HL-60 (cell line): ENCODE measurements around the gene SNRK.
A peak's percentile ranks its signal among the peaks of the same experiment; 100 is the strongest.

ENCODE experiments used
- DNase-seq, 2 experiments: peaks; one replicate each; pipeline ENCODE4 v3.0.0-alpha.2; 2010 to 2020; ENCODE audit warnings: low read depth in 1 of 2, low spot score in 1 of 2
- H3K27ac ChIP-seq: fragments of 250-450 bp; sonication (Bioruptor Pico); replicated peaks from 2 replicates; pipeline ENCODE4 v1.5.1; 2020; ENCODE audit warnings: mild to moderate bottlenecking, moderate library complexity
- H3K27me3 ChIP-seq: fragments of 250-450 bp; sonication (Bioruptor Pico); 2 replicates; pipeline ENCODE4 v1.5.1; 2021; ENCODE audit warnings: mild to moderate bottlenecking, moderate library complexity; ENCODE audit not compliant: insufficient read depth, poor library complexity, severe bottlenecking
- H3K4me3 ChIP-seq: replicated peaks from 2 replicates; pipeline ENCODE4 v1.5.1; 2011; ENCODE audit warnings: mild to moderate bottlenecking, control low read depth, low read length; ENCODE audit not compliant: insufficient read depth
- GABPA ChIP-seq: IDR thresholded peaks from 2 replicates; pipeline ENCODE4 v1.6.1; 2012; ENCODE audit warnings: low read depth
- POLR2AphosphoS5 ChIP-seq: IDR thresholded peaks from 2 replicates; pipeline ENCODE4 v1.6.1; 2012; ENCODE audit warnings: low read depth
- SPI1 ChIP-seq: IDR thresholded peaks from 2 replicates; pipeline ENCODE4 v1.6.1; 2012; ENCODE audit warnings: low read depth, mild to moderate bottlenecking, borderline replicate concordance
- TF ChIP-seq, protein P1 (sequence below): IDR thresholded peaks from one replicate; pipeline ENCODE4 v1.5.1; 2011; ENCODE audit warnings: low read length, control low read depth, inconsistent platforms; ENCODE audit not compliant: insufficient read depth
- TF ChIP-seq, protein P2 (sequence below): IDR thresholded peaks from 2 replicates; pipeline ENCODE4 v1.6.1; 2012; ENCODE audit warnings: low read depth; ENCODE audit not compliant: insufficient replicate concordance

SNRK gene

DNA sequence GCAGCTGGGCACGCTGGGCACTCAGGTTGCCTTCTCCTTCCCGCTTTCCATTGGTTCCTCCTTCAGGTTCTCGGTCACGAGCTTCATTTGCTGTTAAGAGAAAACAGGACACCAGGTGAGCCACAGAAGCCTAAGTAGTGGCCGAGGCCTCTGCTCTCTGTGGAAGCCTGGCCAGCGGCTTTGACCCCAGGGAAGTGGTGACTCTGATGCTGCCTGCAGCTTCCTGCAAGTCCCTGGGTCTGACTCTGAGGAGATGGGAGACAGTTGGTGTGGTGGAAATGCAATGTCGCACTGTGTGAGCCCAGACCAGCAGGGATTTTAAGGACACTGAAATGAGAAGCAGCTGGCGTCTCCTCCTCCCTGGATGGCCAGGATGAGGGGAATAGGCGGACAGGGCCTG, 80.5 kb downstream of the SNRK start:
- no peak for DNase-seq
- Histone ChIP-seq H3K4me3 (no peak overlapping the region), H3K27ac (no peak overlapping the region), H3K27me3 (no peaks in the 10 kb centered on the region)
- TF ChIP-seq, protein P1, sequence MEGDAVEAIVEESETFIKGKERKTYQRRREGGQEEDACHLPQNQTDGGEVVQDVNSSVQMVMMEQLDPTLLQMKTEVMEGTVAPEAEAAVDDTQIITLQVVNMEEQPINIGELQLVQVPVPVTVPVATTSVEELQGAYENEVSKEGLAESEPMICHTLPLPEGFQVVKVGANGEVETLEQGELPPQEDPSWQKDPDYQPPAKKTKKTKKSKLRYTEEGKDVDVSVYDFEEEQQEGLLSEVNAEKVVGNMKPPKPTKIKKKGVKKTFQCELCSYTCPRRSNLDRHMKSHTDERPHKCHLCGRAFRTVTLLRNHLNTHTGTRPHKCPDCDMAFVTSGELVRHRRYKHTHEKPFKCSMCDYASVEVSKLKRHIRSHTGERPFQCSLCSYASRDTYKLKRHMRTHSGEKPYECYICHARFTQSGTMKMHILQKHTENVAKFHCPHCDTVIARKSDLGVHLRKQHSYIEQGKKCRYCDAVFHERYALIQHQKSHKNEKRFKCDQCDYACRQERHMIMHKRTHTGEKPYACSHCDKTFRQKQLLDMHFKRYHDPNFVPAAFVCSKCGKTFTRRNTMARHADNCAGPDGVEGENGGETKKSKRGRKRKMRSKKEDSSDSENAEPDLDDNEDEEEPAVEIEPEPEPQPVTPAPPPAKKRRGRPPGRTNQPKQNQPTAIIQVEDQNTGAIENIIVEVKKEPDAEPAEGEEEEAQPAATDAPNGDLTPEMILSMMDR, result no peak
- TF ChIP-seq SPI1 (no peak), GABPA (no peak), POLR2AphosphoS5 (no peak)
- TF ChIP-seq, protein P2, sequence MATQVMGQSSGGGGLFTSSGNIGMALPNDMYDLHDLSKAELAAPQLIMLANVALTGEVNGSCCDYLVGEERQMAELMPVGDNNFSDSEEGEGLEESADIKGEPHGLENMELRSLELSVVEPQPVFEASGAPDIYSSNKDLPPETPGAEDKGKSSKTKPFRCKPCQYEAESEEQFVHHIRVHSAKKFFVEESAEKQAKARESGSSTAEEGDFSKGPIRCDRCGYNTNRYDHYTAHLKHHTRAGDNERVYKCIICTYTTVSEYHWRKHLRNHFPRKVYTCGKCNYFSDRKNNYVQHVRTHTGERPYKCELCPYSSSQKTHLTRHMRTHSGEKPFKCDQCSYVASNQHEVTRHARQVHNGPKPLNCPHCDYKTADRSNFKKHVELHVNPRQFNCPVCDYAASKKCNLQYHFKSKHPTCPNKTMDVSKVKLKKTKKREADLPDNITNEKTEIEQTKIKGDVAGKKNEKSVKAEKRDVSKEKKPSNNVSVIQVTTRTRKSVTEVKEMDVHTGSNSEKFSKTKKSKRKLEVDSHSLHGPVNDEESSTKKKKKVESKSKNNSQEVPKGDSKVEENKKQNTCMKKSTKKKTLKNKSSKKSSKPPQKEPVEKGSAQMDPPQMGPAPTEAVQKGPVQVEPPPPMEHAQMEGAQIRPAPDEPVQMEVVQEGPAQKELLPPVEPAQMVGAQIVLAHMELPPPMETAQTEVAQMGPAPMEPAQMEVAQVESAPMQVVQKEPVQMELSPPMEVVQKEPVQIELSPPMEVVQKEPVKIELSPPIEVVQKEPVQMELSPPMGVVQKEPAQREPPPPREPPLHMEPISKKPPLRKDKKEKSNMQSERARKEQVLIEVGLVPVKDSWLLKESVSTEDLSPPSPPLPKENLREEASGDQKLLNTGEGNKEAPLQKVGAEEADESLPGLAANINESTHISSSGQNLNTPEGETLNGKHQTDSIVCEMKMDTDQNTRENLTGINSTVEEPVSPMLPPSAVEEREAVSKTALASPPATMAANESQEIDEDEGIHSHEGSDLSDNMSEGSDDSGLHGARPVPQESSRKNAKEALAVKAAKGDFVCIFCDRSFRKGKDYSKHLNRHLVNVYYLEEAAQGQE, result no peak

DNA sequence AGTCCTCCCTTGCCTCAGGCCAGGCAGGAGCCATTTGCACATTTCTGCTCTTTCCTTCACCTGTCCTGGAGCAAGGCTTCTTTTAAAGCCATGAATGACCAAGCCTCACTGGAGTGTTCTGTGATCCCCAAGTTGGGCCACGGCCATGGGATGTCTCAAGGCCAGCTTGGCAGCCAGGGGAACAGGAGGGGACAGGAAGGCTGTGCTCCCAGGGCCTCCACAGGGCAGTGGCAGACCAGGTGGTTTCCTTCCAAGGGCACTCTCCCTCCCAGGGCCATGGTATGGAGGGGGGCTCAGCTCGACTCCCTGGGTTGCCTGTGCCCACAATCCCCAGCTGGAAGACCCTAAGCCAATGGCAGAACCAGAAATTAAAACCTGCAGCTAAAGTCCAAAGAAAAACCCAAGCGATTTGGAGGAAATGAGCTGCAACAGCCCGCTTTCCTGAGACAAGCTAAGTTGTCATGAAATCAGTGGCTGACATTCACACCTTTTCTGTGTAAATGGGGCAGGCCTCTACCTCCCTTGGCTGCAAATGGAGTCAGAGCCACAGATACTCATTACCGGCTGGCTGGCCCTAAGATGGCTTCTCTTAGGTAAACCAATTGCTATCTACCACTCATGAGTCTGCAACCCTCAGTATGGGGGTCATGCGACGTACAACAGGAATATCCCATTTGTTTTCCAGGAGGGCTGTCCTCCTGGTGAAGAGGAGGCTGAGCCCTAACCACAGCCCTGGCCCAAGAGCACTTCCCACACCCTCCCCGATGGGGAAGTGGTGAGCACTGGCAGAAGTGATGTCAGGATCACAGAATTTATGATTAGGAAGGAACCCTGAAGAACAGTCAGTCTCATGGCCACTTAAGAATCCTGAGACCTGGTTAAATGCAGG, 83.3 kb downstream of the SNRK start:
- peak; percentile 31 to 76 for DNase-seq
- no peaks in the 10 kb centered on the region for H3K27me3 ChIP-seq
- TF ChIP-seq, protein P2, result no peak
- TF ChIP-seq GABPA (no peak), POLR2AphosphoS5 (0 out of 2 replicates have a peak, but pooled peaks have one; percentile 23), SPI1 (peak; percentile 97)
- H3K4me3 ChIP-seq, result no peak overlapping the region
- no peak overlapping the region for H3K27ac ChIP-seq

DNA sequence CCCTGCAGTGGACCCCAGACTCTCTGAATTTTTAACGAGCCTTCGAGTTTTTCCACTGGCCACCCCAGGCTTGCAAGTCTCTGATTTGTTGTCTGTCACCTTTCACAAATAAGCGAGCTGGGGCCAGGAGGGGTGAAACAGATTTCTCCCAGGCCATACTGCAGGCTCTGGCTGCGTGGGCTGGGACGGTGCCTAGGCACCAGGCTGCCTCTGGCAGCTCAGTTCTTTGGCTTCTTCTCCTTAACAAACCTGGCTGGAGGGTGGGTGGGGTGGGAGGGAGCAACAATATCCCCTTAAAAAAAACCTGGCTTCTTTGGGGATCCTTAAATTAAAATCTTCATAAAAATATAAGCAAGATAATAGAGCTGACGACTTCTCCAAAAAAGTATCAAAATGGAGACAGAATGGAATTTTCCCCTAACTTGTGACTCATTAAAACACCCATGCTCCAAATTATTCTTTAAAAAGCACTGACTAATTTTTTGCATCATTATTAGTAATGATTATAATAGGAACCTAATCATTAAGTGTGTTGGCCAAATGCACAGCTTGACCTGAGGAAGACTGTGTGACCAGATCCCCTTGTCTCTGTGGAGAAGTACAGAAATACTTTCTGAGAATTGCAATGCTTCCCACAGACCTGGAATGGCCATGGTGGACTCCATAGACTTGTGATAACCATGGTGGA, 84.1 kb downstream of the SNRK start:
- TF ChIP-seq SPI1 (no peak), POLR2AphosphoS5 (no peak), GABPA (no peak)
- TF ChIP-seq, protein P1, result no peak
- TF ChIP-seq, protein P2, result no peak
- H3K27ac ChIP-seq, result no peak overlapping the region
- no peak for DNase-seq
- no peak overlapping the region for H3K4me3 ChIP-seq
- H3K27me3 ChIP-seq, result no peaks in the 10 kb centered on the region
